Cardiac septum (tissue), 1 donor: Measurements from ENCODE around the gene ANKRD33. TPM values are rescaled to one million over a fixed set of nuclear protein-coding genes. Genes with fewer than 3 reads are reported as not detected.
"Not testable (repeated sequence)": the region's sequence is repeated elsewhere in the genome, so short reads cannot be mapped to it uniquely, and the experiment has no call there.

Experiments
- DNase-seq: peaks from one replicate; pipeline ENCODE4 v3.0.0-alpha.2; 2020; ENCODE audit warnings: low spot score
- intact Hi-C: fragments of 100-400 bp; cut with DNase I; formaldehyde crosslinking; loops from one replicate; pipeline ENCODE4 v1.14.0; 2022
- total RNA-seq: library from RNA; stranded (reverse); fragmentation: NEBNext Ultra II Directional; extraction: Animal tissue kit (Norgen Biotek cat#: 25700); gene quantifications from one replicate; pipeline ENCODE4 v1.2.1, GENCODE V29; 2021
- donor health status: DM: no; HTN: no; CAD: no.

The ANKRD33 gene
- total RNA-seq, 1 donor from 2014 or later, result not detected

- intact Hi-C loops, result loop anchor here (10.0 kb wide), 2 partner anchors 47 to 187 kb away; no protein-coding TSS in a partner anchor
- no peak for DNase-seq
Observed at GRCh38 chr12:51871918-51872688, 15.8 kb upstream of the ANKRD33 start.

GRCh38 chr12:51872689-51872981 lies 15.3 kb upstream of the ANKRD33 start:
- intact Hi-C loops, result loop anchor here (10.0 kb wide), 2 partner anchors 48 to 188 kb away; no protein-coding TSS in a partner anchor

GRCh38 chr12:51873251-51873994 lies 14.5 kb upstream of the ANKRD33 start:
- no peak for DNase-seq
- intact Hi-C loops, result loop anchor here (10.0 kb wide), 2 partner anchors 49 to 189 kb away; no protein-coding TSS in a partner anchor

More at GRCh38 chr12:51872689-51872981, 15.3 kb upstream of the ANKRD33 start:
- no peak for DNase-seq

GRCh38 chr12:51874000-51874399 lies 13.9 kb upstream of the ANKRD33 start:
- intact Hi-C loops, result loop anchor here (10.0 kb wide), 2 partner anchors 49 to 189 kb away; no protein-coding TSS in a partner anchor
- DNase-seq, result no peak

GRCh38 chr12:51874486-51874885 lies 13.4 kb upstream of the ANKRD33 start:
- intact Hi-C loops, result loop anchor here (10.0 kb wide), 2 partner anchors 50 to 190 kb away; no protein-coding TSS in a partner anchor

GRCh38 chr12:51879102-51879501 lies 8.8 kb upstream of the ANKRD33 start:
- intact Hi-C loops, result loop anchor here (10.0 kb wide), 2 partner anchors 54 to 194 kb away; no protein-coding TSS in a partner anchor

More at GRCh38 chr12:51874486-51874885, 13.4 kb upstream of the ANKRD33 start:
- DNase-seq, result no peak

GRCh38 chr12:51883295-51883694 lies 4.6 kb upstream of the ANKRD33 start:
- no peak for DNase-seq
- intact Hi-C loops, result no loop called here

More at GRCh38 chr12:51879102-51879501, 8.8 kb upstream of the ANKRD33 start:
- no peak for DNase-seq

- intact Hi-C loops, result no loop called here
Observed at GRCh38 chr12:51883998-51884675, 3.8 kb upstream of the ANKRD33 start.

GRCh38 chr12:51884676-51885229 lies 3.1 kb upstream of the ANKRD33 start:
- DNase-seq, result no peak
- intact Hi-C loops, result no loop called here

More at GRCh38 chr12:51883998-51884675, 3.8 kb upstream of the ANKRD33 start:
- no peak for DNase-seq

- DNase-seq, intact Hi-C loops: not testable (repeated sequence)
Observed at GRCh38 chr12:51885294-51886020, 2.4 kb upstream of the ANKRD33 start.

GRCh38 chr12:51886021-51886710 lies 1.7 kb upstream of the ANKRD33 start:
- intact Hi-C loops, result no loop called here
- DNase-seq, result peak; percentile 88

GRCh38 chr12:51888316-51889215 lies 663 bp downstream of the ANKRD33 start:
- DNase-seq, result peak; percentile 53
- intact Hi-C loops, result no loop called here

- intact Hi-C loops, result no loop called here
- DNase-seq, result peak; percentile 55
Observed at GRCh38 chr12:51889216-51890132, 1.6 kb downstream of the ANKRD33 start.

- intact Hi-C loops, result no loop called here
- DNase-seq, result no peak
Observed at GRCh38 chr12:51890133-51890464, 2.2 kb downstream of the ANKRD33 start.

- intact Hi-C loops, result no loop called here
- no peak for DNase-seq
Observed at GRCh38 chr12:51890511-51891171, 2.7 kb downstream of the ANKRD33 start.

- no peak for DNase-seq
- intact Hi-C loops, result no loop called here
Observed at GRCh38 chr12:51891843-51892242, 3.9 kb downstream of the ANKRD33 start.
